Psoas muscle (tissue), 8 donors: ENCODE measurements around the gene DYNLT2B. TPM values are rescaled to one million over a fixed set of nuclear protein-coding genes. Genes with fewer than 3 reads are reported as not detected.
A peak's percentile ranks its signal among the peaks of the same experiment; 100 is the strongest.

Experiments
- ATAC-seq, 4 donors: fragments of 200-7000 bp; cut with Tn5 transposase; one replicate each; pipeline ENCODE4 v1.9.1; 2020; ENCODE audit warnings: moderate library complexity in 3 of 4, mild to moderate bottlenecking in 2 of 4
- DNase-seq, 2 donors: peaks; one replicate each; pipeline ENCODE4 v3.0.0-alpha.2; 2020
- H3K27ac ChIP-seq: fragments of 200-600 bp; one replicate; pipeline ENCODE4 v1.8.0; 2022
- H3K27me3 ChIP-seq, 3 donors: fragments of 200-600 bp in 1 of 3; one replicate each; pipeline versions ENCODE4 v1.6.1 to v1.8.0; 2013 to 2022; ENCODE audit warnings: low read length in 2 of 3, mild to moderate bottlenecking in 2 of 3, moderate library complexity in 1 of 3; ENCODE audit not compliant: insufficient read depth in 3 of 3
- H3K36me3 ChIP-seq, 2 donors: fragments of 200-600 bp in 1 of 2; one replicate each; pipeline versions ENCODE4 v1.6.1 to v1.8.0; 2013 to 2022; ENCODE audit warnings: low read depth in 1 of 2, mild to moderate bottlenecking in 1 of 2, moderate library complexity in 1 of 2; ENCODE audit not compliant: insufficient read depth in 1 of 2
- H3K4me1 ChIP-seq: fragments of 200-600 bp; one replicate; pipeline ENCODE4 v1.8.0; 2022
- H3K4me3 ChIP-seq: fragments of 200-600 bp; one replicate; pipeline ENCODE4 v1.8.0; 2022; ENCODE audit warnings: mild to moderate bottlenecking
- H3K9me3 ChIP-seq: fragments of 200-600 bp; one replicate; pipeline ENCODE4 v1.8.0; 2022
- WGBS, 3 donors: extraction: QIAGEN DNeasy Blood & Tissue Kit; methylation state at CpG; one replicate each; pipeline versions ENCODE4 v1.1.6 to v1.1.7; 2013; 5-methylcytosine and 5-hydroxymethylcytosine counted together
- intact Hi-C, 2 donors: fragments of 100-400 bp; cut with DNase I; formaldehyde crosslinking; loops; one replicate each; pipeline versions ENCODE4 v1.11.0 to v1.14.2; 2022
- polyA plus RNA-seq, 3 donors: library from polyadenylated mRNA; stranded (reverse); fragments of 200-250 nt; gene quantifications; one replicate each; pipeline ENCODE4 v1.2.3, GENCODE V29; 2013
- total RNA-seq, 4 donors: library from RNA; stranded (reverse); fragmentation: NEBNext Ultra II Directional in 2 of 4; extraction: Animal tissue kit (Norgen Biotek cat#: 25700) in 2 of 4; gene quantifications; one replicate each; pipeline versions ENCODE4 v1.2.1 to v1.2.4, GENCODE V29; 2021 to 2023
- TF ChIP-seq, protein P1 (sequence below): fragments of 200-600 bp; IDR thresholded peaks from one replicate; pipeline ENCODE4 v1.8.0; 2022; ENCODE audit warnings: antibody characterized with exemption
- donor health status: healthy with polysubstance abuse.
- donor health status: DM: no; HTN: no; CAD: no; lungs with moderate emphysema.
- donor health status: Bipolar disorder and iron deficiency.
- donor health status: healthy.
- donor health status: DM: yes; HTN: yes; CAD: no.
- donor health status: DM: no; HTN: no; CAD: no.
- donor health status: DM: no; HTN: no; CAD: no.
- donor health status: DM: yes; HTN: yes; CAD: no.

The DYNLT2B gene
- total and polyA plus RNA-seq, 7 donors, result 0.44 to 6.1 (median 2.7) TPM; not detected in 1

- Histone ChIP-seq H3K4me1 (no peaks in the 10 kb centered on the region), H3K27me3 (no peaks in the 10 kb centered on the region), H3K27ac (no peak overlapping the region), H3K4me3 (no peak overlapping the region), H3K36me3 (no peaks in the 10 kb centered on the region), H3K9me3 (no peaks in the 10 kb centered on the region)
- no peak for ATAC-seq
- intact Hi-C loops, result no loop called here
- TF ChIP-seq, protein P1, sequence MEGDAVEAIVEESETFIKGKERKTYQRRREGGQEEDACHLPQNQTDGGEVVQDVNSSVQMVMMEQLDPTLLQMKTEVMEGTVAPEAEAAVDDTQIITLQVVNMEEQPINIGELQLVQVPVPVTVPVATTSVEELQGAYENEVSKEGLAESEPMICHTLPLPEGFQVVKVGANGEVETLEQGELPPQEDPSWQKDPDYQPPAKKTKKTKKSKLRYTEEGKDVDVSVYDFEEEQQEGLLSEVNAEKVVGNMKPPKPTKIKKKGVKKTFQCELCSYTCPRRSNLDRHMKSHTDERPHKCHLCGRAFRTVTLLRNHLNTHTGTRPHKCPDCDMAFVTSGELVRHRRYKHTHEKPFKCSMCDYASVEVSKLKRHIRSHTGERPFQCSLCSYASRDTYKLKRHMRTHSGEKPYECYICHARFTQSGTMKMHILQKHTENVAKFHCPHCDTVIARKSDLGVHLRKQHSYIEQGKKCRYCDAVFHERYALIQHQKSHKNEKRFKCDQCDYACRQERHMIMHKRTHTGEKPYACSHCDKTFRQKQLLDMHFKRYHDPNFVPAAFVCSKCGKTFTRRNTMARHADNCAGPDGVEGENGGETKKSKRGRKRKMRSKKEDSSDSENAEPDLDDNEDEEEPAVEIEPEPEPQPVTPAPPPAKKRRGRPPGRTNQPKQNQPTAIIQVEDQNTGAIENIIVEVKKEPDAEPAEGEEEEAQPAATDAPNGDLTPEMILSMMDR, result no peak
- 56 to 63% (median 60%) methylated on average over 1 of the region's 1 CpG for WGBS, 3 donors
- DNase-seq, result no peak
Measured at GRCh38 chr3:196334982-196335381, 16.9 kb upstream of the DYNLT2B start.

GRCh38 chr3:196332168-196332567, 14.1 kb upstream of the DYNLT2B start:
- no peak overlapping the region for H3K4me3 ChIP-seq
- intact Hi-C loops, result no loop called here
- TF ChIP-seq, protein P1, result no peak
- no peak for ATAC-seq
- no peaks in the 10 kb centered on the region for H3K36me3 ChIP-seq
- no peaks in the 10 kb centered on the region for H3K4me1 ChIP-seq
- no peak overlapping the region for H3K27ac ChIP-seq
- no peak for DNase-seq
- no peaks in the 10 kb centered on the region for H3K9me3 ChIP-seq
- WGBS, 3 donors, result 66 to 68% (median 66%) methylated on average over 8 of the region's 8 CpGs
- no peaks in the 10 kb centered on the region for H3K27me3 ChIP-seq

DNA sequence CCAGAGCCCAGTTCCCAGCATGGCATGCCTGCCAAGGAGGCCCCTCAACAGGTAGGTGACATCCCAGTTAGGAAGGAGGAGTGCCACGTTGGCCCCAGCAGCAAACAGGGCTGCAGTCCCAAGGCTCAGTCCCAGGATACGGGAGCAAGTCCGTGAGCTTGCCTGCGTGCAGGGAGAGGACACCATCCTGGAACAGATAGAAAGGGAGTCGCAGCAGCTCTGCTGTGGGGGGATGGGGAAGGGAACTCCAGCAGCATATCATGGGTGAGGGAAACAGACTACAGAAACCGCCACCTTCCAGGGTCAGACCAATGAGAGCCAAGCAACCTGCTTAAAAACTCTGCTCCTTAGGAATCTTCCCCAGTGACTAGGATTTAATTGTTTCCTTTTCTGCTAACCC, 9.4 kb upstream of the DYNLT2B start:
- TF ChIP-seq, protein P1, result no peak
- WGBS, 3 donors, result 35 to 42% (median 36%) methylated on average over 6 of the region's 6 CpGs
- no peak overlapping the region for H3K27ac ChIP-seq

GRCh38 chr3:196326936-196327335, 8.9 kb upstream of the DYNLT2B start:
- Histone ChIP-seq H3K4me1 (no peaks in the 10 kb centered on the region), H3K4me3 (no peak overlapping the region), H3K27me3 (no peaks in the 10 kb centered on the region), H3K36me3 (no peaks in the 10 kb centered on the region), H3K9me3 (no peaks in the 10 kb centered on the region), H3K27ac (no peak overlapping the region)
- ATAC-seq, result no peak
- TF ChIP-seq, protein P1, result no peak
- 67 to 76% (median 74%) methylated on average over 9 of the region's 9 CpGs for WGBS, 3 donors
- intact Hi-C loops, result no loop called here
- no peak for DNase-seq

More for the DNA sequence above, 9.4 kb upstream of the DYNLT2B start:
- H3K4me1 ChIP-seq, result no peaks in the 10 kb centered on the region
- no peaks in the 10 kb centered on the region for H3K27me3 ChIP-seq
- ATAC-seq, result no peak
- intact Hi-C loops, result no loop called here
- no peak for DNase-seq
- no peaks in the 10 kb centered on the region for H3K36me3 ChIP-seq
- H3K9me3 ChIP-seq, result no peaks in the 10 kb centered on the region
- no peak overlapping the region for H3K4me3 ChIP-seq

DNA sequence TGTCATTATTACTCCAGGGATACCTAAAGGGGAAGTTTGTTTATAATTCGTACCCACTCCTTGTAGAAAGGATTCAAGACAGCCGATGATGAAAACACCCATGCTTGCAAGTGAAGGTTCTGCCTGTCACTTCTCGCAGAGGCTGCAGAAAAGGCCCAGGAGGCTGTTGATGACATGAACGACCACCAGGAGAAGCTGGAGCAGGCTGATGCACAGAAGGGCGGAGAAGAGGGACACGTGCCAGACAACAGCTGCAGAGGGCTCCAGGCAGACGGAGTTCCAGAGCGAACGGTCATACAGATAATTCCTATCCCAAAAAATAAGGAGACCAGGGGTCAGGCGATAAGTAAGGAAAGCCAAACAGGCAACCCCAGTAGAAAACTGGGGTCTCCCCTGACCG, 5.7 kb upstream of the DYNLT2B start:
- intact Hi-C loops, result no loop called here
- ATAC-seq (peak in 2 of 4 donors; percentile 52 to 60), DNase-seq (no peak)
- no peaks in the 10 kb centered on the region for H3K9me3 ChIP-seq
- TF ChIP-seq, protein P1, result no peak
- H3K27ac ChIP-seq, result no peak overlapping the region
- no peaks in the 10 kb centered on the region for H3K36me3 ChIP-seq
- WGBS, 3 donors, result 21 to 37% (median 27%) methylated on average over 11 of the region's 11 CpGs
- no peaks in the 10 kb centered on the region for H3K4me1 ChIP-seq
- no peak overlapping the region for H3K4me3 ChIP-seq
- H3K27me3 ChIP-seq, result no peaks in the 10 kb centered on the region
